GM23248 (cell line): ENCODE data around the gene ZNF853. TPM values are rescaled to one million over a fixed set of nuclear protein-coding genes. Genes with fewer than 3 reads are reported as not detected.

Source experiments
- DNase-seq: peaks from one replicate; pipeline ENCODE4 v3.0.0-alpha.2; 2015
- H2AFZ ChIP-seq: fragments of 200-600 bp; sonication (generic); 2 replicates; pipeline ENCODE4 v1.6.1; 2016; ENCODE audit warnings: antibody characterized with exemption
- H3F3A ChIP-seq: fragments of 200-600 bp; sonication (generic); 2 replicates; pipeline ENCODE4 v1.6.1; 2016; ENCODE audit warnings: mild to moderate bottlenecking, antibody characterized with exemption, mixed run types; ENCODE audit not compliant: insufficient read depth
- H3K27ac ChIP-seq: fragments of 200-600 bp; sonication (generic); 2 replicates; pipeline ENCODE4 v1.5.1; 2016; ENCODE audit warnings: mild to moderate bottlenecking
- H3K27me3 ChIP-seq: fragments of 200-600 bp; sonication (generic); replicated peaks from 2 replicates; pipeline ENCODE4 v1.6.1; 2016; ENCODE audit warnings: mild to moderate bottlenecking; ENCODE audit not compliant: insufficient read depth
- H3K36me3 ChIP-seq: fragments of 200-600 bp; sonication (generic); 2 replicates; pipeline ENCODE4 v1.6.1; 2016; ENCODE audit warnings: low read depth, mild to moderate bottlenecking
- H3K4me1 ChIP-seq: fragments of 200-600 bp; sonication (generic); 2 replicates; pipeline ENCODE4 v1.6.1; 2016; ENCODE audit warnings: mild to moderate bottlenecking; ENCODE audit not compliant: insufficient read depth
- H3K4me2 ChIP-seq: fragments of 200-600 bp; sonication (generic); one replicate; pipeline ENCODE4 v1.6.1; 2016; ENCODE audit warnings: mild to moderate bottlenecking; ENCODE audit not compliant: unreplicated experiment
- H3K4me3 ChIP-seq: fragments of 200-600 bp; sonication (generic); 2 replicates; pipeline ENCODE4 v1.5.1; 2016; ENCODE audit warnings: mild to moderate bottlenecking
- H3K79me2 ChIP-seq: fragments of 200-600 bp; sonication (generic); 2 replicates; pipeline ENCODE4 v1.6.1; 2016; ENCODE audit warnings: mild to moderate bottlenecking; ENCODE audit not compliant: insufficient read depth
- H3K9ac ChIP-seq: fragments of 200-600 bp; sonication (generic); 2 replicates; pipeline ENCODE4 v1.6.1; 2016; ENCODE audit warnings: mild to moderate bottlenecking
- H3K9me2 ChIP-seq: fragments of 200-600 bp; sonication (generic); 2 replicates; pipeline ENCODE4 v1.6.1; 2016; ENCODE audit warnings: mixed run types, mild to moderate bottlenecking, moderate library complexity; ENCODE audit not compliant: insufficient read depth
- H3K9me3 ChIP-seq: fragments of 200-600 bp; sonication (generic); one replicate; pipeline ENCODE4 v1.6.1; 2017; ENCODE audit warnings: low read depth
- H4K20me1 ChIP-seq: fragments of 200-600 bp; sonication (generic); 2 replicates; pipeline ENCODE4 v1.6.0; 2016; ENCODE audit not compliant: insufficient read depth
- EZH2 ChIP-seq: fragments of 200-600 bp; sonication (generic); IDR thresholded peaks from 2 replicates; pipeline ENCODE4 v1.6.1; 2018; ENCODE audit warnings: antibody characterized with exemption, mild to moderate bottlenecking; ENCODE audit not compliant: insufficient read depth, poor library complexity, severe bottlenecking
- EZH2phosphoT487 ChIP-seq: fragments of 200-600 bp; sonication (generic); IDR thresholded peaks from 2 replicates; pipeline ENCODE4 v1.6.1; 2018; ENCODE audit warnings: antibody characterized with exemption, moderate library complexity, mild to moderate bottlenecking, low read depth; ENCODE audit not compliant: insufficient read depth
- WGBS, 2 experiments: methylation state at CpG; one replicate each; pipeline ENCODE4 v1.1.6; 2015 to 2017; ENCODE audit warnings: low lambda C conversion rate in 2 of 2, low coverage in 1 of 2; ENCODE audit errors: missing lambda C conversion rate in 2 of 2; 5-methylcytosine and 5-hydroxymethylcytosine counted together
- in situ Hi-C: fragments of 300-500 bp; cut with MboI; formaldehyde crosslinking; loops from 2 replicates; pipeline ENCODE4 v1.15.0; 2020
- polyA plus RNA-seq: library from polyadenylated mRNA; unstranded; fragments of >200 nt; fragmentation: Nextera tagmentation; extraction: Ambion mirVana; gene quantifications from 2 replicates; pipeline ENCODE4 v1.2.1, GENCODE V29; 2016
- total RNA-seq: library from RNA; depleted of rRNA; stranded (reverse); fragments of >200 nt; shearing (Covaris generic); gene quantifications from 2 replicates; pipeline ENCODE4 v1.2.3, GENCODE V29; 2014

ZNF853 gene
- total and polyA plus RNA-seq, 2 experiments from 2014 or later: 0.22 TPM; not detected in 1

- no peaks in the 10 kb centered on the region for H3K9me3 ChIP-seq
- H3K4me2 ChIP-seq: no peak overlapping the region
- H3K27ac ChIP-seq: no peak overlapping the region
- peak; percentile 58 for DNase-seq
- H3K36me3 ChIP-seq: no peaks in the 10 kb centered on the region
- H2AFZ ChIP-seq: no peak overlapping the region
- in situ Hi-C loops: no loop called here
- WGBS, 2 experiments: 91% methylated on average over 4 of the region's 4 CpGs
- H3K79me2 ChIP-seq: no peaks in the 10 kb centered on the region
- peaks cover 39% of the 10 kb centered on the region for H3K27me3 ChIP-seq
- H3F3A ChIP-seq: no peaks in the 10 kb centered on the region
- H3K9ac ChIP-seq: no peak overlapping the region
- H3K9me2 ChIP-seq: no peaks in the 10 kb centered on the region
- no peaks in the 10 kb centered on the region for H3K4me1 ChIP-seq
- TF ChIP-seq EZH2: no peak
- no peak for TF ChIP-seq EZH2phosphoT487
- no peaks in the 10 kb centered on the region for H4K20me1 ChIP-seq
- H3K4me3 ChIP-seq: no peak overlapping the region
Measured at GRCh38 chr7:6618621-6619020, 3.2 kb downstream of the ZNF853 start.

- Histone ChIP-seq H4K20me1 (no peaks in the 10 kb centered on the region), H3K27me3 (peaks cover 25% of the 10 kb centered on the region), H3K27ac (no peak overlapping the region), H3K36me3 (no peaks in the 10 kb centered on the region), H3F3A (no peaks in the 10 kb centered on the region), H3K4me3 (no peak overlapping the region), H3K9me3 (no peaks in the 10 kb centered on the region), H3K9me2 (no peaks in the 10 kb centered on the region), H3K9ac (no peak overlapping the region), H3K4me1 (no peaks in the 10 kb centered on the region), H3K4me2 (no peak overlapping the region), H2AFZ (no peak overlapping the region), H3K79me2 (no peaks in the 10 kb centered on the region)
- in situ Hi-C loops: no loop called here
- TF ChIP-seq EZH2 (no peak), EZH2phosphoT487 (no peak)
- no peak for DNase-seq
- 72 to 77% methylated on average over 3 of the region's 3 CpGs for WGBS, 2 experiments
Measured at GRCh38 chr7:6619961-6620360, 4.6 kb downstream of the ZNF853 start.

GRCh38 chr7:6621195-6622133 is 6.1 kb downstream of the ZNF853 start:
- Histone ChIP-seq H3F3A (no peaks in the 10 kb centered on the region), H3K4me3 (no peak overlapping the region), H3K4me2 (no peak overlapping the region), H3K27me3 (peaks cover 15% of the 10 kb centered on the region), H3K9me3 (no peaks in the 10 kb centered on the region), H3K9ac (no peak overlapping the region), H3K4me1 (no peaks in the 10 kb centered on the region), H2AFZ (no peak overlapping the region), H3K79me2 (no peaks in the 10 kb centered on the region), H3K27ac (no peak overlapping the region), H3K36me3 (no peaks in the 10 kb centered on the region), H3K9me2 (no peaks in the 10 kb centered on the region), H4K20me1 (no peaks in the 10 kb centered on the region)
- DNase-seq: no peak
- TF ChIP-seq EZH2 (no peak), EZH2phosphoT487 (no peak)
- 85% methylated on average over 18 to 20 of the region's 20 CpGs for WGBS, 2 experiments
- in situ Hi-C loops: no loop called here

- in situ Hi-C loops: no loop called here
- H3K9ac ChIP-seq: no peak overlapping the region
- no peaks in the 10 kb centered on the region for H3K9me3 ChIP-seq
- H3K9me2 ChIP-seq: no peaks in the 10 kb centered on the region
- H3K4me1 ChIP-seq: no peaks in the 10 kb centered on the region
- no peaks in the 10 kb centered on the region for H3K36me3 ChIP-seq
- H3K4me2 ChIP-seq: no peak overlapping the region
- H3F3A ChIP-seq: no peaks in the 10 kb centered on the region
- no peak overlapping the region for H3K27ac ChIP-seq
- H3K79me2 ChIP-seq: no peaks in the 10 kb centered on the region
- no peak overlapping the region for H3K4me3 ChIP-seq
- DNase-seq: no peak
- TF ChIP-seq EZH2phosphoT487 (no peak), EZH2 (no peak)
- no peak overlapping the region for H2AFZ ChIP-seq
- peaks cover 8% of the 10 kb centered on the region; the same call in 1 of the 2 replicates for H3K27me3 ChIP-seq
- H4K20me1 ChIP-seq: no peaks in the 10 kb centered on the region
- WGBS, 2 experiments: 93 to 95% methylated on average over 31 to 67 of the region's 67 CpGs
Measured at GRCh38 chr7:6622134-6622710, 6.8 kb downstream of the ZNF853 start.
